GM19438 (cell line): ENCODE data around the gene UTP15.

ENCODE experiments used
- ATAC-seq: cut with Tn5 transposase; IDR thresholded peaks from one replicate; pipeline ENCODE4 v1.9.1; 2021; ENCODE audit warnings: low read depth; ENCODE audit not compliant: unreplicated experiment

Gene UTP15

GRCh38 chr5:73565139-73565968 lies at the start of gene UTP15, which contains the start of gene ANKRA2:
UTP15 (plus strand) TSS chr5:73565743; CDS start chr5:73567345, 1,602 bp downstream.
ANKRA2 (minus strand) TSS chr5:73565639; CDS start chr5:73562881, 2,758 bp downstream.
- ATAC-seq: peak; percentile 97

- peak; percentile 95 for ATAC-seq
These were observed 45.8 kb upstream of the UTP15 start for GRCh38 chr5:73519531-73520283.

- ATAC-seq: no peak
These were observed 42.6 kb upstream of the UTP15 start for GRCh38 chr5:73522989-73523388.

GRCh38 chr5:73523861-73524260 lies 41.7 kb upstream of the UTP15 start:
- ATAC-seq: no peak

GRCh38 chr5:73525606-73526203 lies 39.8 kb upstream of the UTP15 start:
- no peak for ATAC-seq

- no peak for ATAC-seq
These were observed 37.3 kb upstream of the UTP15 start for GRCh38 chr5:73528248-73528647.

GRCh38 chr5:73529081-73529480 lies 36.5 kb upstream of the UTP15 start:
- ATAC-seq: no peak

- ATAC-seq: no peak
These were observed 34.2 kb upstream of the UTP15 start for GRCh38 chr5:73531356-73531755.

- ATAC-seq: no peak
These were observed 33.3 kb upstream of the UTP15 start for GRCh38 chr5:73532195-73532594.

GRCh38 chr5:73534011-73534644 lies 31.4 kb upstream of the UTP15 start:
- ATAC-seq: no peak

GRCh38 chr5:73534971-73535370 lies 30.6 kb upstream of the UTP15 start:
- no peak for ATAC-seq

- ATAC-seq: no peak
These were observed 25.8 kb upstream of the UTP15 start for GRCh38 chr5:73539730-73540129.

- no peak for ATAC-seq
These were observed 25.4 kb upstream of the UTP15 start for GRCh38 chr5:73540192-73540591.

- no peak for ATAC-seq
These were observed 23.5 kb upstream of the UTP15 start for GRCh38 chr5:73542020-73542419.

GRCh38 chr5:73544429-73545402 lies 20.8 kb upstream of the UTP15 start:
- ATAC-seq: no peak

- ATAC-seq: no peak
These were observed 20.2 kb upstream of the UTP15 start for GRCh38 chr5:73545403-73545779.

GRCh38 chr5:73550016-73550415 lies 15.5 kb upstream of the UTP15 start:
- ATAC-seq: no peak

GRCh38 chr5:73552642-73553041 lies 12.9 kb upstream of the UTP15 start:
- ATAC-seq: no peak

GRCh38 chr5:73558950-73559349 lies 6.6 kb upstream of the UTP15 start:
- no peak for ATAC-seq

GRCh38 chr5:73564018-73564417 lies 1.5 kb upstream of the UTP15 start:
- no peak for ATAC-seq
